ENCODE results near the gene PDZRN3. TPM values are rescaled to one million over a fixed set of nuclear protein-coding genes. Genes with fewer than 3 reads are reported as not detected.

Gene PDZRN3
- total RNA-seq, 1 donor from 2014 or later: 45.7 TPM

DNA sequence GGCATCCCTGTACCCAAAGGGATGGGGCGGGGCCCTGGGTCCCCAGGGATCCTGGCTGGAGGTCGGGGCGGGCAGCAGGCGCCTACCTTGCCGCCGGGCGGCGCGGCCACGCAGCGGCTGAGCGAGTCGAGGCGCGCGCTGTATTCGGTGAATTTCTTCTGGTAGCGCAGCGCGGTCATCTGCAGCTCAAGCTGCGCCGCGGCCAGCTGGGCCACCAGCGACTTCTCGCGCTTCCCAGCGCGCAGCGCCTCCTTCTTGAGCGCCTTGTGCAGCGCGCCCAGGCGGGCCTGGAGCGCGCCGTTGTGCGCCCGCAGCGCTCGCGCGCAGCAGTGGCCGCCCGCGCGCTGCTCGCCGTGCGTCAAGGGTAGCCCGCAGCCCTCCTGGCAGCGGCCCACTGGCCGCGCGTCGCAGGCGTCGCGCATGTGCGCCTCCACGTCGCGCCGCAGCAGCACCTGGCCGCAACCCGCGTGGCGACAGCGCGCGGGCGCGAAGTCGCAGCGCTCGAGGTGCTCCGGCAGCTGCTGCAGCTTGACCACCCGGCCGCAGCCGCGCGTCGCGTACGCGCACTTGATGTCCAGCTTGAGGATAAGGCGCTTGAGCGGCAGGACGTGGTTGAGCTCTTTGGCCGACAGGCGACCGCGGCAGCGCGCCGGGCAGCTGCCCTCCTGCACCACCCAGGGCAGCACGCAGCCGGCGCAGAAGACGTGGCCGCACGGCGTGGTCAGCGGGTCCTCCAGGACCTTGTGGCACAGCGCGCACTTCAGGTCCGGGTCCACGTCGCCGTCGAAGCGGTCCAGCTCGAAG, 522 bp downstream of the PDZRN3 start:
- no peak for FAIRE-seq
- DNase-seq (ENCODE audit: low spot score in 2 of 2): peak; percentile 50 to 54

DNA sequence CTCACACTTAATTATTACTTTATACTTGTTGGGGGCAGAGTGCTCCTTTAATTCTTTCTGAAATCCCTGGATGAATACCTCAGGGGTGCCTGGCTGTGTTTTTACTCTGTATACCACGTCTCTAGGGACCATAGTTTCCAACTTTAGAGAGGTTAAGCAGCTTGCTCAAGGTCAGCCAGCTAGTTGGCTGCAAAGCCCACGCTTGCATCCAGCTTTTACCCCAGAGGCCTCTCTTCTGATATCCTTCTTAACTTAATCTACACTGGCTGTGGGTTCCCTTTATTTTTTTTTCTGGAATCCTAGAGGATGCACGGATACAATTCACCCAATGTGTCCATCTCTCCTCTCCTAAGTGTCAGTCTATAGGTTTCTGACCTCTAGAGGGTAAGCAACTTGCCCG, 1.4 kb downstream of the PDZRN3 start:
- FAIRE-seq (no peak), DNase-seq (ENCODE audit: low spot score in 2 of 2) (no peak)

DNA sequence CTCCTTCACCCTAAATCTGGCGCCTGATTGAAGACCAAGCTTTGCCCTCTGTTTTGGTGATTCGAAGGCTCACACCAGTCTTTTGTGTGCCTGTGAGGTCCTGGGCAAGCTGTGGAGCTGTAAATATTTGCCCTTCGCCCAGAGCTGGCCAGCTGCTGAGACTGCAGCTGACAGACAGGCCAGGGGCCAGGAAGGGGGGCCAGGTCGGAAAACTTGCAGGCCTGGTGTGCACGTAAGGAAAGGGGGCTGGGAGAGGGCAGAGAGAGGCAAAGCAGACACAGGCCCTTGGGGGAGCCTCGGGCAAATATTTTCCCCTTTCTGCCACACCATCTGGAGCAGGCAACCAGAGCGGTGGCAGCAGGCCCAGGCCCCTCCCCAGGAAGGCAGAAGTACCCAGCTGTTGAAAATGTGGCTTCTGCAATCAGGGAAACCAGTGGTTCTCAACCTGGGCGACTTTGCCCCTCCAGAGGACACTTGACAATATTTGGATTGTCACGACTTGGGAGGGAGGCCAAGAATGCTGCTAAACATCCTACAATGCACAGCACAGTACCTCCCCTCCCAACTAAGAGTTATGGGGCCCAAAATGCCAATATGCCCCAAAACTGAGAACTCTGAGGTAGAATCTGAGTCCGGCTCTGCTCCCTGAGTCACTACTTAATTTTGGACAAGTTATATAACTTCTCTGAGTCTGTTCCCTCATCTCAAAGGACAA, 2.5 kb downstream of the PDZRN3 start:
- no peak for FAIRE-seq
- no peak for DNase-seq (ENCODE audit: low spot score in 2 of 2)

DNA sequence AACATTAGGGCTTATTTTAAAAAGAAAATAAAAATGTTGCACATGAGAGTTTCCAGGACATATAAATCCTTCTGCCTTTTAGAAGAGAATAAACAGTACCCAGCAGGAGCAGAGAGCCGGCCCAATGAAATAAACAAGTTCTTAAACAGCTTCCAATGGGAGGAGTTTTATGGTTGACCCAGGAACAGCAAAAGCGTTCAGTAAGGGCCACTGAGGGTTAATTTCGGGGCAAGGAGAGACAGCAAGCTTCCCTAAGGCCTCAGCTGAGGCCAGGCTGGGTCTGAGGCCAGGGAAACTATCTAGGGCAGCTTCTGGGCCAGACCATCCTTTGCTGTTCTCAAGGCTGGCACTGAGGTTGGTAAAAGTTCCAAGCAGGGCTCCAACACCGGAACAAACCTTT, 3.4 kb downstream of the PDZRN3 start:
- FAIRE-seq (no peak), DNase-seq (ENCODE audit: low spot score in 2 of 2) (no peak)

DNA sequence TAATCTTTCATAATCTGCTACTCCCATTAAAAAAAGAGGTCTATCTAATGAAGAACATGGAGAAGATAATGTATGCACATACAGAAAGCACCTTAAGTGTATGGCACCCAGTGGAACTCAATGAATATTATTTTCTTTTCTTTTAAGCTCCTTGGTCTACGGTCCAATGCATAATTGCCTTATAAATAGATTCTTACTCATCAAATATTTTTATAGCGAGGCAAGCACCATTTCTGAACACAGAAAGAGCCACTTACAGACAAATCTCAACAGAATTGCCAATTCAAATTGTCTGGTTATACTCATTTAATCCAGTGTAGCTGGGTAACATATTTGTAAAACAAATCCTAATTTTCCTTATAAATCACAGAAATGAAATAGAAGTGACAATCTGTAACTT, 6.3 kb downstream of the PDZRN3 start:
- DNase-seq (ENCODE audit: low spot score in 2 of 2) (no peak), FAIRE-seq (no peak)

DNA sequence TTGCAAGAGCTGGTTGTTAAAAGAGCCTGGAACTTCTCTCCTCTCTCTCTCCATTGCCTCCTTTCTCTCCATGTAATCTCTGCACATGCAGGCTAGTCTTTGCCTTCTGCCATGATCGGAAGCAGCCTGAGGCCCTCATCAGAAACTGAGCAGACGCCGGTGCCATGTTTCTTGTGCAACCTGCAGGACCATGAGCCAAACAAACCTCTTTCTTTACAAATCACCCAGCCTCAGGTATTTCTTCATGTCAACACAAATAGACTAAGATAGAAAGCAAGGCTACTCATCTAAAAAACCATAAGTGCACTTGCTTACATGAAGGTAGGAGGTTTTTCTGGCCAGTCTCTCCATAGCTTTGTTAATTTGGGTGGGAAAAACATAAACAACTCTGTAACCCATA, 8.7 kb downstream of the PDZRN3 start:
- DNase-seq (ENCODE audit: low spot score in 2 of 2) (no peak), FAIRE-seq (no peak)

DNA sequence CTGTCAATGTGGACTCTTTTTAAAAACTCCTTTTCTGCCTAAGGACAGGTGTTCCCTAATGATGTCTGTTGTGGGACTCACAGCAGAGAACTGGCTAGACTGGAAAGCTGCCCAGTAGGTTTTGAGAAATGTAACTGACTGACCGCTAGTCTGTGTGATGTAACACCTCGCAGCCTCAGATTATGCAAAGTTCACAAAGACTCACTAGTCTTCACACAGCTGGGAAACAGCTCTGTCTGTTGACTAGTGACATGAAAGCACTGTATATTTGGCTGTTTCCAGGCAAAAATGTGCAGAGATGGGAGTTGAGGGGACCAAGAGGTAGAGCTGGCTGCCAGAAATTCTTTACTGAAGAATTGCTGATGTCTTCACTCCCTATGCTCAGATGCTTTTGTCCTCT, 10.3 kb downstream of the PDZRN3 start:
- FAIRE-seq: no peak
- no peak for DNase-seq (ENCODE audit: low spot score in 2 of 2)

DNA sequence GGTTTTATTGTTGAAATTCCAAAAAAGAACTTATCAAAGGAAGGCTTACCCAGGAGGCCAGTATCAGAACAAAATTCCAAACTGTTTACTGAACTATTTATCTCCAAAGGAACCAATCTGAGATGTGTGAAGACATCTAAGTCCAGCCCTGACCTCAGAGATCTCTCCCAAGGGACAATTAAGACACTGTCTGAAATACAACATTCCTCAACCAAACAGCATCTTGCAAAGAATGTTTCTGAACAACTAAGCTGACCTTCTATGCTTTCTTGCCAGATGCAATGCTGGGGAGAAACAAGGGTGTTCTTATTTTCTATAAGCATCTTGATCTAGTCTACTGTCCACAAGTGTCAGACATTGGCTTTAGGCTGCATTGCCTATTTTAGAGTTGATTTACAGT, 13.6 kb downstream of the PDZRN3 start:
- DNase-seq (ENCODE audit: low spot score in 2 of 2) (no peak), FAIRE-seq (no peak)

DNA sequence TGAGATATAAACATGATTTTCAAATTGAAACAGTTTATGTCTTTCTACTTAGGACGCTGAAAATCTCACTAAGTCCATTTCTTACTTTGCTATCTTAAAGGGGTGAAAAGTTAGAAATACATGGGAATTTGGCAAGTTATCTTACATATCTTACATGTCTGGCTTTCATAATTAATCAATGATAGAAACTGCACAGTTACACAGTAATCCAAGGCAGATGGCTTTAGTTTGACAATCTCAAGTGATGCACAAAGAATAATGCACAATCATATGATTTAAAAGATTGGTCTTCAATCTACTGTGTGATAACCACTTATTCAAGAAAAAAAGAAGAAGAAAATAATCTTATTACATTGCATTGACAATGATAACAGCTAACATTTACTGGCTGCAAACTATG, 14.2 kb downstream of the PDZRN3 start:
- DNase-seq (ENCODE audit: low spot score in 2 of 2) (no peak), FAIRE-seq (no peak)

DNA sequence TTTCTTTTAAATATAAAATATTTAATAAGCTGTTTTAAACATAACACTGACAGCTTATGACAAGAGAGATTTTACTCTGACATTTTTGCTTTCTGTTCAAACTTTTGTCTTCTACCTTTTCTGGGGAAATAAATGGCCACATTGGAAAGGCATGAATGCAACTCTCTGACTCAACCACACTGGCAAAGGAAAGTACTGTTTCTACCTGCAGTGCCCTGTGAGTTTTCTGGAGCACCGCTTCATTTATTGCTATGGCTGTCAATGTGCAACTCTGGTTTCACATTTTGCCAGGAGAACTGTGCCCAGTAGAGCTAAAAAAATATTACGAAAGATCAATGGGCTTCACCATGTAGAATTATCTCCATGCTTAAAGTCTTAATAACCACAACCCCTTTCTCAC, 15.1 kb downstream of the PDZRN3 start:
- DNase-seq (ENCODE audit: low spot score in 2 of 2) (no peak), FAIRE-seq (no peak)

DNA sequence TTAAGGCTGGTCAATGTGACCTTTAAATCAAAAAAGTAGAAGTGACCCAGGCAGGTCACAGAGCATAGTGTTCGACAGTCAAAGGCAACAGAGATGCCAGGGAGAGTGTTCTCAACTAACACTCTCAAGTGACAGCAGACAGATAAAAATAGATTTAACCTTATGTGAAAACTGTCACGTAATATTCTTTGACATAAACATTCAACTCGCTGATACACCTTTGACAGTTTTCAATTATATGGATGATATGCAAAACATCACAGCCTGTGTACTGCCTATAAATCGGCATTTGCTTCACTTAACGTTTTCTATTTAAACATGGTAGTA, 15.5 kb downstream of the PDZRN3 start:
- FAIRE-seq (no peak), DNase-seq (ENCODE audit: low spot score in 2 of 2) (no peak)

DNA sequence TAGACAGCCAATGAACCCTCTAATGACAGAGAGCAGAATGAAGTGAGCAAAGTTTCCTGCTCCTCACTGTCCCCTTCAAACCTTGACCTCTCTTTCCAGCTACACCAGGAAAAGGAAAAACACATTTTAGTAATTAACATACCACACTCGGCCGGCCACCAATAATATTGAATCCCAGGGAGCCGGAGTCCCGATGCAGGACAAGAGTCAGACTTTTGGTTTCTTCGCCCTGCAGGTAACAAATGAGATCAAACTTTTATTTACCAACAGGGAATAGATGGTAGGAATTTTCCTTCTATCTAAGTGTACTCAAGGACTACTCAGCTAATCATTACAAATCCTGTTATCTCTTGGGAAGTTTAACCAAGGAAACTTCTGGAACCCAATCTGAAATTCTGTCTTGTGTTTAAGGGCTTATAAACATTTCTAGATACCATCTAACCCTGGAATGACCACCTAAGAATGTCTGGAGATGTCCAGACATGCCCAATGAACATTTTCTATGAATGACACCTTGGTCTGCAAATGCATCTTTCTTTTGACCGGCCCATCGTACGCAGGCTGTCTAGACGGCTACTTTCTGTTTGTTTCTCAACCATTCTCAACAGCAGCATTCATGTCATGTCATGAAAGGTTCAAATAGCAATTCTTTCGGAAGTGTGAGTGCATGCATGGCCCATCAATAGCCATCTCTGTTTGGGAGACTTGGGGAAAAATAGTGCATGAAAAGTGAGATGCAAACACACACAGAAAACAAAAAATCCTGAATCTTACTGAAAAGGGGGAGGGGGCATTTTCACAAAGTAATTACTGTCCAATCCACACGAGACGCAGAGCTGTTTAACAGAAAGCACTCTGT, 16.1 kb downstream of the PDZRN3 start:
- no peak for FAIRE-seq
- no peak for DNase-seq (ENCODE audit: low spot score in 2 of 2)

DNA sequence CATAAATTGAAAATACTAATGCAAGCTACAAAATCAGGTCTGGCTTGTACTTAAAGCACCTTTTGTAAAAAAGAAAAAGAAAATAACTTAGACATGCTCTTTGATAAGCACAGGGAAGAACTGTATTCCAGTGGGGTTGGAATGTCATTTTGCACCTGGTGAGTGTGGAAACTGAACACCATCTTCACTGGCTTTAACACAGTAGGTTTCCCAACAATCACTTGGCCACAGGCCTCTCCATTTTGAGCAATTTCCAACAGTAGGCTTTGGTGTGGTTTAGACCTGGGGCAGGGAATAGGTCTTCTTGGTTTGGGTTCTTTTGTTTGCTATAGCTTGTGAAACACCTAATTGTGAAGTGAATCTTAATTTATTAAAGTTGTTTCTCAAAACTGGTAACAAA, 18.9 kb downstream of the PDZRN3 start:
- FAIRE-seq (no peak), DNase-seq (ENCODE audit: low spot score in 2 of 2) (no peak)

DNA sequence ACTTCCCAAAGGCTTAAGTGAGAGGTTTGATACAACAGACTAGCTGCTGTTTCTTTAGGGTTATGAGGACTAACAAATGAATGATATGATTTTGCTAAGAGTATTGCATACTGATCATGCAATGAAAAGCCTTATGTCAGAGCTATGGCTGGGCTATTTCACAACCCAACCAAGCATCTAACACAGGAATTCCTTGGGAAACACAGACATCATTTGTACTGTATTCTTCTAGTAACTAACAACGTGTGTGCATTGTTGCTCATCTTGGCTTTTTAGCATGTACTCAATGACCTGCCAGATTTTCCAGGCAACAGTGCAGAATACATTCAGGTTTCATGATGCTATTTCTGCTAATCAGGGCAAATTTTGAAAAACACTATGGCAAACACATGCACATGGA, 19.3 kb downstream of the PDZRN3 start:
- no peak for DNase-seq (ENCODE audit: low spot score in 2 of 2)
- no peak for FAIRE-seq

DNA sequence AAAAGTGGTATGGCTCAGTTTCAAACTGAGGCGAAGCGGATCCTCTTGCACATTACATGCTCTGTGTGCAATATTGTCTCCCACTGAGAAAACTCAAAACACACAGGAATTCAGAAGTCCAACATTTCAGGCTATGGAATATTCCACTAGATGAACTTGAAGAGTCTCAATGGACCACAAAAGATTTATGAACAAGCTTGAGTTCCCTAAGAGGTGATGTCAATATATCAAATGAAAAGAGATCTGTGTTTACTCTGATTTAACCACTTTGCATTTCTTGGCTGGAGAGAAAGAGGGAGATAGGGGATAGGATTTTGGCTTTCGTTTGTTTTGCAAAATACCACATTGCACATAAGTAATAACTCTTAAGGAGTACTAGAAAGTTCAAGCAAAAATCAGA, 20.3 kb downstream of the PDZRN3 start:
- DNase-seq (ENCODE audit: low spot score in 2 of 2) (no peak), FAIRE-seq (no peak)

DNA sequence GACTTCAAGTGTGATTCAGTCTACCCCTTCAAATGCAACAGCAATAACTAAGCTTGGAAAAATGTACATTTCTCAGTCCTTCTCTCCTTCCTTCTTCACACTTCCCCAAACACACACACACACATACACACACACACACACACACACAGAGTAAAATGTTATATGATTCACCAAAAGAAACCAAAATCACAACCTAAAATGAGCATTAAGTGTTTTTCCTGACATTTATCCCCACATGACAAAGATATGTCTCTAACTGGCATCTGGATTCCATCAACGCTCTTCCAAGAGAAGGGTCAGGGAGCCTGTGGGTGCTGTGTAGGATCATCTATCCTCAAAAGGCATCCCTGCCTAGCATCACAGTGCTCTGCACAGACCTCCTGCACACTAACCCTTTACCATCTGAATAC, 21.0 kb downstream of the PDZRN3 start:
- DNase-seq (ENCODE audit: low spot score in 2 of 2): no peak
- no peak for FAIRE-seq

DNA sequence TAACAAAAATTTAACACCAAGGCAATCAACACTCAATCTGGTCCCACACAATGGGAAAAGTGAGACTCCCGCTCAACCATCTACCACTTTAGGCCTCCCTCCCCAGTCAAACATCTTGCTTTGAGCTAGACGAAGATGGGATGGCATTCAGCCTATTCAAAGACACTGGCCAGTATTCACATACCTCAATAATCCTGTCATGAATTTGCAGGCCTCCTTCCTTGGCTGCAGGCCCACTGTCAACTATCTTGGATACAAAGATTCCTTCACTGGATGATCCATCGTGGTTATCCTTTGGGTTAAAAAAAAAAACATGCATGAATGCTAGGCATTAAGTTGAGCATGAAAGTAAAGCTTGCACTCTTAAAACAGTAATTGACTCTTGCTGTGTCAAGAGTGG, 22.6 kb downstream of the PDZRN3 start:
- DNase-seq (ENCODE audit: low spot score in 2 of 2) (no peak), FAIRE-seq (no peak)

DNA sequence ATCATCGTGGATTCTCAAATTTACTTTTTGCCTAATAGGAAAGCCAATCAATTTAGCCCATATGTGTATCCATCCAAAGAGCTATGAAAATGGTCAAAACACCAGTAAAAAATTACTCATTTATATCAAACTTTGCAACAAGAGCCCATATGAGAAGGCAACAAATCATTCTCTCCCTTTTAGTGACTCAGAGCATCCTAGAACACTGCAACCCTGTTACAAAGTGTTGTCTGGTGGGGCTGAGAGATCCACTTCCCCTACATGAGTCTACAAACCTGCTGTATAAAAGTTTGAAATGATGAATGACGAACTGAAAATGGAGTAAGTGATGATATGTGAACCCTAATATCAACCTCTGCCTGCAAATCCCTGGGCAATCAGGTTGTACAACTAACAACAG, 23.3 kb downstream of the PDZRN3 start:
- DNase-seq (ENCODE audit: low spot score in 2 of 2) (no peak), FAIRE-seq (no peak)

DNA sequence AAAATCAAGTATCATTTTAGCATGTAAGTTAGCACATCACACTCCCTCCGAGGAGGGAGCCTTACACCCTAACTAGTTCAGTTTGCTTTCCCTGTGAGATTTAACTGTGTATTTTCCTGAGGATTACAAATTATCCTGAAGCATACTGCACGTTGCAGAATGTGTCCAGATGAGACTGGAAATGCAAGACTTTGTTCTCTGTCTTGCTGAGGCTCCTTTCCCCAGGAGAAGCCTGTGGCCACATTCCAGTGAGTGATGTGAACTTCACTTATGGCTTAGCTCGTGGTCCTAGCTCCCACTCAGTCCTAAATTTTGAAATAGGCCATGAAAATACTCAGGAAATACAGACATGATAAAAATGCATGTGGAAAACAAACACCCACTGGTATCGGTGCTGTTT, 23.7 kb downstream of the PDZRN3 start:
- FAIRE-seq: no peak
- DNase-seq (ENCODE audit: low spot score in 2 of 2): no peak

DNA sequence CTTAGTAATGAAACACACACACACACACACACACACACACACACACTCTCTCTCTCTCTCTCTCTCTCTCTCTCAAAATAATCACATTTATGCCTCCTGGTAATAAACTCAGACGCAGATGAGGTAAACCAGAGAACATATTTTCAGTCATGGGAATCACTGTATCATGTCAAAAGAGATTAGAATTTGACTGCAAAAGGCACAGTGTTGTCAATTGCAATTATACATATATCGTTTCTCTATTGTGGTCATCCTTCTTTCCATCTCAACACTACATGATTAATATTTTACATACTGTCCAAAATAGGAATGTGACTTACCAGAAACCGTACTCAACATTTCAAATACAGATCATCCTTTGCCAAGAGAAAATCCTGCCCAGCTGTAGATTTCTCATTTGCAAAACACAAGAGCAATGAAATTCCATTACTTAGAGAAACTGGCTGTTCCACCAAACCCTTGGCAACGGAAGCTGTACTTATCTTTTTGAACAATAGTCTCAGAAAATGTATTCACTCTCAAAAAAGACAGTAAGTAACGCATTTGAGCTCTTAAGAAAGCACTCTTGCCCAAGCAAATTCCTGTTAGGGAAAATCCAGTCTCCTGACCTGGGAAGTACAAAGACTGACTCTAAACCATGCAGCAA, 24.3 kb downstream of the PDZRN3 start:
- DNase-seq (ENCODE audit: low spot score in 2 of 2): no peak

DNA sequence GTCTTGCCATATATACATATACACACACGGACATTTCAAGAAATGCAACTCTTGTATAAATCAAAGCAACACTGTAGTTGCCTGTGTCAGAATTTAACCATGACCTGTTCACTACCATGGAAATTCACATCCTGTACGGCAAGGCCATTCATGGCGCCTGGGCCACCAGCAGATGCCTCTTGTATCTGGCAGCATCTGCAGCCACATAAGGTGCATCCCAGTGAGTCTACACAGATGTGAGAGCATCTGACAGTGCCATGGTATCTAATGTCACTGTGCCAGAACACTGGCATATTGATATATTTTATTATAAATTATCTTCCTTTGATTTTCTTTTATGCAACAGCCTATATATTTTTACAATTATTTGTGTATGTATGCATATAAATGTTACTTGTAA, 25.1 kb downstream of the PDZRN3 start:
- DNase-seq (ENCODE audit: low spot score in 2 of 2) (no peak), FAIRE-seq (no peak)

More for the DNA sequence above, 24.3 kb downstream of the PDZRN3 start:
- FAIRE-seq: no peak
